ENCODE data around the gene STIM1.
"Not testable (repeated sequence)": the region's sequence is repeated elsewhere in the genome, so short reads cannot be mapped to it uniquely, and the experiment has no call there.

STIM1 gene

DNA sequence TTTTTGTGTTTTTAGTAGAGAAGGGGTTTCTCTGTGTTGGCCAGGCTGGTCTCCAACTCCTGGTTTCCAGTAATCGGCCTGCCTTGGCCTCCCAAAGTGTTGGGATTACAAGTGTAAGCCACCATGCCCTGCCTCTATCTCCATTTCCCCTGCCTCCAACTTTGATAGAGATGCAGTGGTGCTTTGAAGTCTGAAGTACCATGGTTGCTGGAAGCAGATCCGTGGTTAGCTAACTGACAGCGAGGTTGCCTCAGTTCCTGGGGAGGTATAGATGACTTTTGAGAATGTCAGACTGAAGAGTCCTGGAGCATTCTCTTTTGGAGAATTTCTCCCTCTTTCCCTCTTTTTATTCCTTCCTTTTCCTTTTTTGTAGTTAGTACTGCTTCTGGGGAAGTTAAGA, 127.6 kb downstream of the STIM1 start:
- no peak for DNase-seq (ENCODE audit: low spot score)

DNA sequence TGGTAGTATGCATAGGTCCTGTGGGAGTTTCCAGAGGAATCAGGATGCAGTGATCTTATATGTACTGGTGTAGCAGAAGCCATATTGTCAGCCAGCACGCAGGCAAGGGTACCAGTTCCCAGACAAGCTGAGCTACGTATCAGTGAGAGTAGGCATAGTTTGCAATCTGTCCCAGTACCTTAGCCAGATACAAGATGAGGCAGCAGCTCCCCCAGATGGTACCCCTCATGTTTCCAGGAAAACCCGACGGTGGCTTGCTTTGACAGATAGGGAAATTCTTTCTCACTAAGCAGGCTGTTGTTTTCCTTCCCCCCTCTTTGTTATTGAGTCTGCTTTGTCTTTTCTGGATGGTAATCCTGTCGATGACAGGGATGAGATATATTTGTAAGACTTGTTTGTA, 129.4 kb downstream of the STIM1 start:
- peak; percentile 25 for DNase-seq (ENCODE audit: low spot score)

DNA sequence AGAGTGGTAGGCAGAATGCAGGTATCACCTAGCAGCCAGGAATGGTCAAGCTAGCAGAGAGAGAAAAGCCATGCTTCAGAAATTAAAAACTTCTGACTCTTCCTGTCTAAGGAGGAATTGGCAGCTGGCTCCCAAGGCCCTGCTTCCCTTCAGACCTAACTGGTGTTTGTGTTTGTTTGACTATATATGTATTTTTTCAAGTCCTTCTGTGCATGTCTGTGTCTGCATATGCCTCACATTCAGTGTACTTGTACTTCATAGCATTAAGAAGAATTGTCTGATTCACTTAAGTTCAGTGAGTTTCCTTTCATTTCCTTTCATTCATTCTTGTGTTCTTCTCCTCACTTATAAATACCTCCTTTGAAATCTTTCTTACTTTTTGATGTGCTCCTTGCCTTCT, 130.2 kb downstream of the STIM1 start:
- no peak for DNase-seq (ENCODE audit: low spot score)

DNA sequence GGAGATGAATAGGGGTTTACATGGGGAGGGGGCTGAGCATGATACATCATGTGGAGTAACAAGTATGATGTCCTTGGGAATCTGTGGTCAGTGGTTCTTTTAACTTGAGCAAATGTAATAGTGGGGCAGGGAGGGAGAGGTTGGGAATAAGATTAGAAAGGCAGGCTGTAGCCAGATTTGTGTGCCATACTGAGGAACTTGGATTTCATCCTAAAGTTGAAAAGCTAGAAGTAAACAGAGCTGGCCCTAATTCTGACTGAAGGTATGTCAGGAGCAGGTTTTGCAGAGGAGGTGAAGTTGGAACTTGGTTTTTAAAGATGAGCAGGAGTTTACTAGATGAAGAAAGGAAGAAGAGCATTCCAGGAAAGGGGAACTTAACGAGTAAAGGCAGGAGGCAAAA, 130.8 kb downstream of the STIM1 start:
- no peak for DNase-seq (ENCODE audit: low spot score)

DNA sequence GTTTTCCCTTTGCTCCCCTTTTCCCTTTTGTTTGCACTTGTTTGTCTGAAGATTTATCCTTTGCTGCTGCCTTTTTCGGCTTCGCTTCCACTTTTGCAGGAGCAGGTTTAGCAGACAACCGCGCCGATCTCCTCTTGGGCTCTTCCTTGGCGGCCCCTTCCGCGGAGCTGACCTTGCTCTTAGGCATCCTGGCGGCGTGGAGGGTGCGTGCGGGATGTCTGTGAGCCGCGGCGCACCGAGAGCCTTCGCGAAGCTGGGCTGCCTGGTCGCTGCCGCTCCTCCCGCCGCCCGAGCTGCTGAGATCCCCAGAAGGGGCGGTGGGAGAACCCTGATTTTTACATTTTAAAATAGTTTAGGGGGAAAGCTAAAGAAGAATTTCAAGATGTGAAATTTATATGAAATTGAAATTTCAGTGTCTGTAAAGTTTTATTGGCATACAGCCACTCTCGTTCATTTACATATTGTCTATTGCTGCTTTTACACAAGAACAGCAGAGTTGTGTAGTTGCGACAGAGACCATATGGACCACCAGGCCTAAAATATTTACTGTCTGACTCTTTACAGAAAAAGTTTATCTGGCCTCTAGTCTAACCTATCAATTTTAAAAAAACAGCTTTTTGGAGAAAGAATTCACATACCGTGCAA, 133.9 kb downstream of the STIM1 start:
- DNase-seq (ENCODE audit: low spot score) = no peak

DNA sequence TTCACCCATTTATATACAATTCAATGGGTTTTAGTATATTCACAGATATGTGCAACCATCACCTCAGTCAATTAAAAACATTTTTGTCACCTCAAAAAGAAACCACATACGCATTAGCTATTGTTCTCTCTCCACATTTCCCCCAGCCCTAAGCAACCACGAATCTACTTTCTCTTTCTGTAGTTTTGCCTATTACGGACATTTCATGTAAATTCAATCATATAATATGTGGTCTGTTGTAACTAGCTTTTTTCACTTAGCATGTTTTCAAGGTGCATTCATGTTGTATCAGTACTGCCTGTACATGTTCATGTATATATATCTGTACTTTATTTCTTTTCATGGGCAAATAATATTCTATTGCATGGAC, 134.4 kb downstream of the STIM1 start:
- no peak for DNase-seq (ENCODE audit: low spot score)

DNA sequence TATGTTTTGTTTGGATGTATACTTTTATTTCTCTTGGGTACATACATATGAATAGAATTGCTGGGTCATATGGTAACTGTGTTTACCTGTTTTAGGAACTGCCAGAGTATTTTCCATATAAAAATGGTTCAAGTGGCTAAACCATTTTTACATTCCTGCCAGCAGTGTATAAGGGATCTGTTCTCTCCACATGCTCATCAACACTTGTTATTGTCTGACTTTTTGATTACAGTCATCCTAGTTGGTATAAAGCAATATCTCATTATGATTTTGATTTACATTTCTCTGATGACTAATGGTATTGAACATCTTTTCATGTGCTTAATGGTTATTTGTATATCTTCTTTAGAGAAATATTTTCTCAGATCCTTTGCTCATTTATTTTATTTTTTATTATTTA, 134.9 kb downstream of the STIM1 start:
- DNase-seq (ENCODE audit: low spot score) = no peak

DNA sequence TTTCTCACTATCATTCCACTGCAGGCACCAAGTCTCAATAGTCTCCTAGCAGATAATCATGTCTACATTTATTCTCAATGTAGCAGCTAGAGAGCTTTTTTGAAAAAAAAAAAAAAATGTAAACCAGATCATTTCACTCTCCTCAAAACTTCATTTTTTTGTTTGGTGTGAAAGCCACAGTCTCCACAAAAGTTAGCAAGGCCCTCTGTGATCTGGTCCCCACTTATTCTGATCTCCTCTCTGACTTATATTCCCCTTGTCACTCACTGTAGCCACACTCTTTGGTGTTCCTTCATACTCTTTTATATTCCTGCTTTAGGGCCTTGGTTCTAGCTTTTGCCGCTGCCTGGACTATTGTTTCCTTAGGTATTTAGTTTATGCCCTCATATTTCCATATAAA, 137.5 kb downstream of the STIM1 start:
- no peak for DNase-seq (ENCODE audit: low spot score)

DNA sequence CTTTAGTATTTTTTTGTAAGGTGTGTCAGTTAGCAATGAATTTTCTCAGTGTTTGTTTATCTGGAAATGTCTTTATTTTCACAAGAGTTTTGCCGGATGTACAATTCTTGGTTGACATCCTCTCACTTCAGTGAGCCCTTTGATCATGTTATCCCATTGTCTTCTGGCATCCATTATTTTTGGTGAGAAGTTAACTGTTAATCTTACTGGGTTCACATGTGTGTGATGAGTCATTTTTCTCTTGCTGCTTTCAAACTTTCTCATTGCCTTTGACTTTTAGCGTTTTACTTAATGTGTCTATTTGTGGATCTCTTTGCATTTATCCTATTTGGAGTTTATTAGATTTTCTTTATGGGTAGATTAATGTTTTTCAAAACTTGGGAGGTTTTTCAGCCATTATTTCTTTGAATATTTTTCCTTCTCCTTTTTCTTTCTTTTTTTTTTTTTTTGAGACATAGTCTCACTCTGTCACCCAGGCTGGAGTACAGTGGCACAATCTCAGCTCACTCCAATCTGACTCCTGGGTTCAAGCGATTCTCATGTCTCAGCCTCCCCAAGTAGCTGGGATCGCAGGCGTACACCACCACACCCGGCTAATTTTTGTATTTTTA, 138.7 kb downstream of the STIM1 start:
- DNase-seq (ENCODE audit: low spot score) = no peak

DNA sequence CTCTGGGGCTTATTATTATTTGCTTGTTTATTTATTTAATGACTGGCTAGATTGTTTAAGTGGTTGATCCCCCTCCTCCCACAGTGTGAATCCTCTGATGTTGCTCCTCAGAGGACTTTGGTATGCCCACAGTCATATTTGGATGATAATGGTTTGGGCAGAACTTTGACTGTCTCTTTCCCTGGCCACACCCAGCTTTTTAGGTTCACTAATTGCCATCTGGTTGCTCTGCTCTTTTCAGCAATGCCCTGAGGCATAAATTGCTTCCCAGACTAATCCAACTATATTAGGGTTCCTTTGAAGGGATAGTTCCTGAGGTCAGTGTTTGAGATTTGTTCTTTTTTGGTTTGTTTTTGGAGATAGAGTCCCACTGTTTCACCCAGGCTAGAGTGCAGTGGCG, 139.8 kb downstream of the STIM1 start:
- DNase-seq (ENCODE audit: low spot score) = no peak

DNA sequence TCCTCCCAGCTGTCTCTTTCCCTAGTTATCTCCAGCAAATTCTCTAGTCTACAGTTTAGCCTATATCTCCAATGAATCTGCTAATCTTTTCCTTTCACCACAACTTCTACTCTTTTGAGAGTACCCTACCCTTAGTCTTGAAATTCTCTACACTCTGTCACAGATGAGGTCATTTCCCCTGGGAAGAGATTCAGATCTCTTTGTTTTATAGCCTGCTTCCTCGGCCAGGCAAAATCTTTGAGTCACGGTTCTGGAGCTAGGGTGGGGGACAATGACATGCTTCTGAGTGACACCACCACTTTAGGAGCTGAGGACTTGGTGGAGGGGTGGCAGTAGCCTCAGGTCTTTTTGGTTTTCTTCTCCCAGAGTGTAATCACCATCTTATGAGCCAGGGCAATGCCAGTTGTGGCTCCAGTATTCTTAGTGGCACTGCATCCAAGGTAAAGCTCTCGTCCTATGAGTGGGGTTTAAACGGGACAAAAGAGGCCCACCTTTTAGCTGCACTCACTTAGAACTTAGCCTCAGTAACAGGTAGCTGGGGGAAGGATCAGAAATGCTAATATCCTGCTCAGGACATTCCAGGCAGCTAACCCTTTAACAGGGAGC, 140.6 kb downstream of the STIM1 start:
- DNase-seq (ENCODE audit: low spot score) = no peak

DNA sequence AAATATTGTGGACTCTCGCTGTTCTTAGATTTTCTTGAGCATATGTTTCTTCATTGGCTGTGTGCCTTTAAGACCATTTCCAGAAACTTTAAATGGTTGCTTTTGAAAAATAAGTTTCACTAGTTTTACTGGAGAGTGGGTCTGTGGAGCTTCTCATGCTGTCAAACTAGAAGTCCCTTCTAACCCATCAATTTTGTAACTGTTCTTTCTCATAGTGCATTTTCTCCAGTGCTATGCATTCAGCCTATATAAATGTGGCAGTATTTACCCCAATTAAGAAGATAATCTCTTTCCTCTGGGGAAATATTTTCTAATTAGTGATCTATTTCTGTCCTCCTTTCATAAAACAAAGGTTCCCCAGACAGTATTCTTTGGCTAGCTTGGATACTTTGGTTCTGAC, 141.2 kb downstream of the STIM1 start:
- no peak for DNase-seq (ENCODE audit: low spot score)

DNA sequence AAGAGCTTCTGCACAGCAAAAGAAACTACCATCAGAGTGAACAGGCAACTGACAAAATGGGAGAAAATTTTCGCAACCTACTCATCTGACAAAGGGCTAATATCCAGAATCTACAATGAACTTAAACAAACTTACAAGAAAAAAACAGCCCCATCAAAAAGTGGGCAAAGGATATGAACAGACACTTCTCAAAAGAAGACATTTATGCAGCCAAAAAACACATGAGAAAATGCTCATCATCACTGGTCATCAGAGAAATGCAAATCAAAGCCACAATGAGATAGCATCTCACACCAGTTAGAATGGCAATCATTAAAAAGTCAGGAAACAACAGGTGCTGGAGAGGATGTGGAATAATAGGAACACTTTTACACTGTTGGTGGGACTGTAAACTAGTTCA, 149.3 kb downstream of the STIM1 start:
- DNase-seq (ENCODE audit: low spot score) = not testable (repeated sequence)

DNA sequence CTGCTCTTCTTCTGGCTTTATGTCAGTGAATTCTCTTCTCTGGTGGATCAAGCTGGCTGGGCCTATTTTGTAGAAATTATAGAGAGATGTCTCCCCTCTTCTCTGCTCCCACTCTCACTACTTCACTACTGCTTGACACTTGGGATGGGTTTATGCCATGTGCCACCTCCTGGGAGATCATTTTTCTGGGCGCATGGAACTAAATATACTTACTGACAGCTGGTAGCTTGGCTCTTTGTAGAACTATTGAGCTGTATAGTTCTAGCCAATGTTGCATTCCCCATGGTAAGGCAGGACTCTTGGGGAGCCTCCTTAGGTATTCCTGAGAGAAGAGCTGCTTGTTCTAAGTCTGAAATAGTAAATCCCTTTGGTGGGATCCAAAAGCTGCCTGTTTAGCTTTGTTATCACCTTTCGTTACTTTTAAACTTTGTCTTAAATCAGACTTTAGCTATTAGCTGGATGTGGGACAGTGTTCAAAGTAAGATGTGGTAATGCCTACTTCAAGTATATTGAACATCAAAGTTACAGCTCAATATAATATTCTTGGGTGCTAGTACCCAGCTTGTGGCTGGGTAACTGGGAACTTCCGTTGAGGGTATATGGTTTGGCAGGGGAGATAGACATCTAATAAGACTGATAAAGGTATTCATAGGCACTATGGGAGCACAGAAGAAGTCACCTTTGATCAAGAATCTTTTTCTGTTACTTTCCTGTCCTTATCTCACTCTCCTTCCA, 151.6 kb downstream of the STIM1 start:
- no peak for DNase-seq (ENCODE audit: low spot score)

DNA sequence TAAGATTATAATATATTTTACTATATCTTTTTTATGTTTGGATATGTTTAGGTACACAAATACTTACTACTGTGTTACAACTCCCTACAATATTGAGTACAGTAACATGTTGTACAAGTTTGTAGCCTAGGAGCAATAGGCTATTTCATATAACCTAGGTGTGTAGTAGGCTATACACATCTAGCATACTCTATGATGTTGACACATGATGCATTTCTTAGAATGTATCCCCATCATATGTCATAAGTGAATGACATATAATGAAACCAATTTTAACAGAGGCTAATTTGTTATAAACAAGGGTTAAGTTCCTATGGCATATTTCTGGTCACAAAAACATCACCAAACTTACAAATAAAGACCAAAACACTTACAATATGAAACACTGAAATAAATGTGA, 152.7 kb downstream of the STIM1 start:
- no peak for DNase-seq (ENCODE audit: low spot score)

DNA sequence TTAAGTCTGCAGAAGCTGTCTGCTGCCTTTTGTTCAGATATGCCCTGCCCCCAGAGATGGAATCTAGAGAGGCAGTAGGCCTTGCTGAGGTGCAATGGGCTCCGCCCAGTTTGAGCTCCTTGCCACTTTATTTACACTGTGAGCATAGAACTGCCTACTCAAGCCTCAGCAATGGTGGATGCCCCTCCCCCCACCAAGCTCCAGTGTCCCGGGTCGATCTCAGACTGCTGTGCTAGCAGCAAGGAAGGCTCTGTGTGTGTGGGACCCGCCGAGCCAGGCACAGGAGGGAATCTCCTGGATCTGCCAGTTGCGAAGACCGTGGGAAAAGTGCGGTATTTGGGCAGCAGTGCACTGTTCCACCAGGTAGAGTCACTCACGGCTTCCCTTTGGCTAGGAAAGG, 161.1 kb downstream of the STIM1 start:
- DNase-seq (ENCODE audit: low spot score) = not testable (repeated sequence)

DNA sequence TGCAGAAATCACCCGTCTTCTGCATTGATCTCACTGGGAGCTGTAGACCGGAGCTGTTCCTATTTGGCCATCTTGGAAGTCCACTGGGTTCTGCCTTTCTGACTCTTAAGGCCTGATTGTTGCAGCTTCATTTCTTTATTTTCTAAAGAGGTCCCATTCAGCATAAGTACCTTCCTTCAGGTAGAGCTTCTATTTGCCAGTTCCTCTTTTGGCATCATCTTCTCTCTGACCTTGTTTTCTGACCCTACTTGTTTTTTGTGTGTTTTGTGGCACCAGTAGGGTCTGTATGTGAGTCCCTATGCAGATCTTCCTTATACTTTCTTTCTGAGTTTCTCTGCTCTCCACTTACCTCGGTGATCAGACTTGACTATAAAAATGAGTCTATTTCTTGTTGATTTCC, 161.7 kb downstream of the STIM1 start:
- no peak for DNase-seq (ENCODE audit: low spot score)

DNA sequence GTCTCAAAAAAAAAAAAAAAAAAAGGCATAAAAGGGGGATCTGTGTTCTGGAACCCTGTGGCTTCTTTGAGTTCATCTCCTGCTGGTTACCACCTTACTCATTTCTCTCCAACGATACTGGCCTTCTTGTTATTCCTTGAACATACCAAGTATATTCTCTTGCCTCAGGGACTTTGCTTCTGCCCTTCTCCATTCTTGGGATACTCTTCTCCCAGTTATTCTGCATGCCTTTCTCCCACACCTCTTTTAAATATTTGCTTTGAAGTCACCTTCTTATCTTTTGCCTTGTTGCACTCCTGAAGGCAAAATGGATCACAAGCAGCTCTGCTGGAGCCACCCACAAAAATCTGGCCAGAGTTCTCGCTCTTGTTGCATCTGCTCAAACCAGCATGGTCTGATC, 163.2 kb downstream of the STIM1 start:
- DNase-seq (ENCODE audit: low spot score) = no peak

DNA sequence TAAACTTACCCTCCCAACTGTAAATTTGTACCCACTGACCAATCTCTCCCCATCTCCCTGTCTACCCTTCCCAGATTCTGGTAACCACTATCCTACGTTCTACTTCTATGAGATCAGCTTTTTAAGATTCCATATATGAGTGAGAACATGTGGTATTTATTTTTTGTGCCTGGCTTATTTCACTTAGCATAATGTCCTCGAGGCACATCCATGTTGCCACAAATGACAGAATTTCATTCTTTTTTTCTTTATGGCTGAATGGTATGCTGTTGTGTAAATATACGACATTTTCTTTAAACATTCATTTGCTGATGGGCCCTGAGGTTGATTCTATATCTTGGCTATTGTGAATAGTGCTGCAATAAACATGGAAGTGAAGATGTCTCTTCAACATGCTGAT, 164.4 kb downstream of the STIM1 start:
- no peak for DNase-seq (ENCODE audit: low spot score)

DNA sequence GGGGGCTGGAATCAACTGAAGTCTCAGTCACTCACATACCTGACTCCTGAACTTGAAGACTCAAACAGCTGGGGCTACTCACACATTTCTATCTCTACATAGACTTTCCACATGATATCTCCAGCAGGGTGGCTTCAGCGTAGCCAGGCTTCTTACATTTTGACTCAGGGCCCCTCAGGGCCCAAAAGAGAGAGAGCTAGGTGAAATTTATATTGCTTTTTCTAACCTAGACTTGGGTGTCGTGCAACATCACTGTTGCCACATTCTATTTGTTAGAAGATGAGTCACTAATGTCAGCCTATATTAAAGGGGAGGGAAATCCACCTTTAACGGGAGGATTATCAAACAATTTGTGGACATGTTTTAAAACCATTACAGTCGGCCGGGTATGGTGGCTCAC, 167.2 kb downstream of the STIM1 start:
- no peak for DNase-seq (ENCODE audit: low spot score)

DNA sequence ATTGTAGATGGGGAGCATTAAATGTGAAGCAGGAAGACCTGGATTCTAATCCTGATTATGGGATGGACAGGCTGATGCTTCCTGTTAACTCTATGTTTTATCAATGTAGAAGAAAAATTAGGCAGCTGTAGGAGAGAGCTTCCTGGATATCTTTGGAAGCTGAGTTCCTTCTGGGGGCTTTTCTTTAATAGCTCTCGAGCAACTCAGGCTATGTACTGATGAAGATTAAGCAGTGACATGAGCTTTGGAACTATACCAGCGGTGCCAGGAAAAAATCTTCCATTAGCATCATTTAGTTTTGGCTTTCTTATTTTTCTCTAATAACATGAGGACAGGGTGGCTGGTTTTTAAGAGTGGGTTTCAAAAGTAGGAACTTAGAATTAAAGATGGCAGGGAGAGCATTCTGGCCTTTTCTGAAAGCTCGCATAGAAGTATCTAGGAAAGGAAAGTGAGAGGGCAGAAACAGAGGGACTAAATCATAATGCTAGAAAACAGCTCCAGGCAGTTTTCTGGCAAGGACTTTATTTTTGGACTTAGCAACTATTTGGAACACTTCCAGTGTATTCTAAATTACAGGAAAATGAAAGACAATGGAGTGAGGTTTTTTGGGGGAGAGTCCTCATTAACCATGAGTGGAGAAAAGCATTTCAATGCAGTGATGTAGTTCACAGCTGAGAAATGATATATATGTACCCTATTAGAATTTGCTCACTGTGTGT, 169.9 kb downstream of the STIM1 start:
- no peak for DNase-seq (ENCODE audit: low spot score)

DNA sequence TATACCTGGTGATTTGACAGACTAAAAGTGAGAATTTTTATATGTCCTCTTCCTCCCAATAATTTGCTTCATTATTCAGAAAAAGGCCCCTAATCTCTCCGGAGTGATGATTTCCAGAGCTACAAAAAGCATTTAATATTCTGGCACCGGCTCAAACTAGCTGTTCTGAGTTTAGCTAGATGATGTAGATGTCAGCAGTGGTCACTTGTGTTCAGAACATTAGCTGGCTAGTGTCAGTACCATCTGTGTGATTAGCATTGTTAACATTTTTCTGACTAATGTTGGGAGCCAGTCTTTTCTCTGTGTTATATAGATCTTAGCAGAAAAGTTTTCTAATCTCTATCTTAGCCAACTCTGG, 170.5 kb downstream of the STIM1 start:
- no peak for DNase-seq (ENCODE audit: low spot score)

DNA sequence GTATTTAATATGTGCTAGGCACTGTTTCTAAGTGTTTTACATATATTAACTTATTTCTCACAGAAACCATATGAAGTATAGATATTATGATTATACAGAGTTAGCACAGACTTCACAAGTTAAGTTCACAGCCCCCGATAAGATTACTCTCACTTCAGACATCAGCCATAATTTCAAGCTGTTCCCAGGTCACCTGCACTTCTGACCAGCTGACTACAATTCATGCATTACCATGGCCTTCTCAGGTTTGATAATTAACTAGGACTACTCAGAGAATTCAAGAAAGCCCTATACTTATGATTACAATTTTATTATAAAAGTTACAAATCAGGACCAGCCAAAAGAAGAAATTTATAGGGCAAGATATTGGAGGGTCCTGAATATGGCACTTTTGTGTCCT, 170.9 kb downstream of the STIM1 start:
- DNase-seq (ENCODE audit: low spot score) = no peak
